GM12878 (cell line): ENCODE data around the gene GPR18. TPM values are rescaled to one million over a fixed set of nuclear protein-coding genes. Genes with fewer than 3 reads are reported as not detected.

Source experiments
- BACH1 ChIP-seq: fragments of 450-650 bp; IDR thresholded peaks from 2 replicates; pipeline ENCODE4 v1.6.1; 2017; ENCODE audit warnings: mild to moderate bottlenecking, borderline replicate concordance
- CHD1 ChIP-seq: IDR thresholded peaks from 2 replicates; pipeline ENCODE4 v1.6.1; 2012; ENCODE audit warnings: low read depth, low read length, improper control_type of control experiment
- EZH2 ChIP-seq: IDR thresholded peaks from 2 replicates; pipeline ENCODE4 v1.6.1; 2012; ENCODE audit warnings: low read depth, mild to moderate bottlenecking, control low read depth, inconsistent platforms, low read length, borderline replicate concordance; ENCODE audit not compliant: control insufficient read depth
- FOXM1 ChIP-seq: IDR thresholded peaks from 2 replicates; pipeline ENCODE4 v1.6.1; 2012; ENCODE audit warnings: low read depth, mild to moderate bottlenecking, inconsistent platforms, low read length, moderate library complexity
- HSF1 ChIP-seq: fragments of 150-350 bp; IDR thresholded peaks from 2 replicates; pipeline ENCODE4 v1.6.1; 2014; ENCODE audit warnings: mild to moderate bottlenecking, low read depth, low read length
- IKZF1 ChIP-seq: fragments of 450-650 bp; conservative IDR thresholded peaks from 2 replicates; pipeline ENCODE4 v1.6.1; 2017; ENCODE audit warnings: antibody characterized with exemption, mild to moderate bottlenecking
- KAT2A ChIP-seq: conservative IDR thresholded peaks from 2 replicates; pipeline ENCODE4 v1.6.1; 2011; ENCODE audit warnings: low read depth, low read length; ENCODE audit not compliant: control insufficient read depth
- MLLT1 ChIP-seq: fragments of 450-650 bp; IDR thresholded peaks from 2 replicates; pipeline ENCODE4 v1.6.1; 2016; ENCODE audit warnings: mild to moderate bottlenecking
- NFYB ChIP-seq: IDR thresholded peaks from 2 replicates; pipeline ENCODE4 v1.6.1; 2011; ENCODE audit warnings: low read depth, mild to moderate bottlenecking, low read length, improper control_type of control experiment, moderate library complexity; ENCODE audit not compliant: insufficient read depth
- NR2C1 ChIP-seq: fragments of 450-650 bp; IDR thresholded peaks from 2 replicates; pipeline ENCODE4 v1.6.1; 2017; ENCODE audit warnings: antibody characterized with exemption, mild to moderate bottlenecking, moderate library complexity
- RAD21 ChIP-seq: IDR thresholded peaks from 2 replicates; pipeline ENCODE4 v1.6.1; 2011; ENCODE audit warnings: mild to moderate bottlenecking, low read depth, low read length, moderate library complexity; ENCODE audit not compliant: insufficient read depth
- RAD51 ChIP-seq: fragments of 450-650 bp; IDR thresholded peaks from 2 replicates; pipeline ENCODE4 v1.6.1; 2016; ENCODE audit warnings: moderate library complexity, mild to moderate bottlenecking, inconsistent platforms
- RELB ChIP-seq: fragments of 450-650 bp; IDR thresholded peaks from 2 replicates; pipeline ENCODE4 v1.6.1; 2017; ENCODE audit warnings: low read depth, mild to moderate bottlenecking, moderate library complexity
- SKIL ChIP-seq: fragments of 450-650 bp; IDR thresholded peaks from 2 replicates; pipeline ENCODE4 v1.6.1; 2017; ENCODE audit warnings: mild to moderate bottlenecking, low read depth, inconsistent platforms; ENCODE audit not compliant: poor library complexity, severe bottlenecking
- SMC3 ChIP-seq: IDR thresholded peaks from 2 replicates; pipeline ENCODE4 v1.6.1; 2011; ENCODE audit warnings: low read length, improper control_type of control experiment, borderline replicate concordance
- SRF ChIP-seq, 2 experiments: IDR thresholded peaks; 2 replicates each; pipeline ENCODE4 v1.6.1; 2011; ENCODE audit warnings: low read depth in 2 of 2, low read length in 2 of 2, mild to moderate bottlenecking in 1 of 2, moderate library complexity in 1 of 2
- TARDBP ChIP-seq: IDR thresholded peaks from 2 replicates; pipeline ENCODE4 v1.6.1; 2016; ENCODE audit warnings: borderline replicate concordance
- TCF12 ChIP-seq: IDR thresholded peaks from 2 replicates; pipeline ENCODE4 v1.6.1; 2011; ENCODE audit warnings: low read depth, mild to moderate bottlenecking, low read length
- YY1 ChIP-seq: IDR thresholded peaks from 2 replicates; pipeline ENCODE4 v1.6.1; 2011; ENCODE audit warnings: low read depth, mild to moderate bottlenecking, low read length
- ZZZ3 ChIP-seq: IDR thresholded peaks from 2 replicates; pipeline ENCODE4 v1.6.1; 2011; ENCODE audit warnings: low read depth; ENCODE audit not compliant: control insufficient read depth, insufficient read length
- polyA plus RNA-seq, 11 experiments: library from polyadenylated mRNA; depleted of rRNA in 4 of 11; unstranded in 6 of 11; stranded (reverse) in 5 of 11; fragments of >200 nt; fragmentation: Nextera tagmentation in 4 of 11; fragmentation: Illumina TruSeq in 1 of 11; extraction: Ambion mirVana in 4 of 11; extraction: Trizol in 1 of 11; gene quantifications; 1 replicate in 1 of 11; 2 replicates in 10 of 11; pipeline versions ENCODE4 v1.2.1 to v1.2.3, GENCODE V29; 2011 to 2016; ENCODE audit warnings: inconsistent platforms in 2 of 11, missing spikeins in 2 of 11, low read depth in 1 of 11
- total RNA-seq, 4 experiments: library from RNA; depleted of rRNA in 3 of 4; stranded (reverse); fragments of >200 nt in 3 of 4; fragmentation: Illumina TruSeq in 1 of 4; extraction: Trizol in 1 of 4; gene quantifications; 2 replicates each; pipeline versions ENCODE4 v1.2.1 to v1.2.3, GENCODE V29; 2013 to 2021

The GPR18 gene
- total and polyA plus RNA-seq, 10 of the 15 experiments (the other 5 are each of a cell fraction or from before 2014, with no cell fraction given) = 3.3 to 12.9 (median 5.2) TPM

GRCh38 chr13:99237981-99238662 is 20.1 kb downstream of the GPR18 start (continued):
- TF ChIP-seq SKIL (no peak), RAD21 (no peak; the same call in 1 of the 2 replicates), TARDBP (no peak), HSF1 (no peak), NFYB (no peak), ZZZ3 (no peak), RAD51 (no peak), NR2C1 (peak; percentile 38; the same call in 1 of the 2 replicates), KAT2A (no peak), MLLT1 (no peak), FOXM1 (0 out of 2 replicates have a peak, but pooled peaks have one; percentile 27), EZH2 (no peak), YY1 (peak; percentile 26; the same call in 1 of the 2 replicates), IKZF1 (peak; percentile 67), RELB (peak; percentile 50; the same call in 1 of the 2 replicates), CHD1 (no peak), SRF (IDR thresholded peaks at IDR 0.05; ENCODE audit: low read depth in 2 of 2, low read length in 2 of 2) (no peak), BACH1 (no peak), SMC3 (no peak), TCF12 (no peak)
